Body of pancreas (tissue), 4 donors: Measurements from ENCODE around the gene VPS26B. TPM values are rescaled to one million over a fixed set of nuclear protein-coding genes. Genes with fewer than 3 reads are reported as not detected.

Experiments
- ATAC-seq: fragments of 150-250 bp; one replicate; pipeline ENCODE4 v1.9.1; 2016
- DNase-seq, 4 donors: peaks; one replicate each; pipeline ENCODE4 v3.0.0-alpha.2; 2019
- H3K27ac ChIP-seq, 4 donors: fragments of 200-600 bp; sonication (generic); 1 replicate in 3 of 4; 2 replicates in 1 of 4; pipeline versions ENCODE4 v1.5.1 to v1.6.1; 2016 to 2019; ENCODE audit warnings: mild to moderate bottlenecking in 1 of 4, mixed read lengths in 1 of 4, moderate library complexity in 1 of 4
- H3K27me3 ChIP-seq, 2 donors: fragments of 200-600 bp; sonication (generic); one replicate each; pipeline ENCODE4 v1.6.0; 2016; ENCODE audit warnings: mild to moderate bottlenecking in 1 of 2
- H3K36me3 ChIP-seq, 2 donors: fragments of 200-600 bp; sonication (generic); replicated peaks in 1 of 2; 2 replicates each; pipeline ENCODE4 v1.5.1; 2016; ENCODE audit warnings: low read depth in 2 of 2; ENCODE audit not compliant: insufficient read depth in 1 of 2
- H3K4me1 ChIP-seq: fragments of 200-600 bp; sonication (generic); one replicate; pipeline ENCODE4 v1.6.0; 2016
- H3K4me3 ChIP-seq, 2 donors: fragments of 200-600 bp; sonication (generic); 1 replicate in 1 of 2; 2 replicates in 1 of 2; pipeline ENCODE4 v1.5.1; 2016 to 2019
- H3K9me3 ChIP-seq, 3 donors: fragments of 200-600 bp; sonication (generic); 1 replicate in 2 of 3; 2 replicates in 1 of 3; pipeline ENCODE4 v1.5.1; 2016
- CTCF ChIP-seq, 7 experiments: fragments of 450-650 bp in 4 of 7; fragments of 200-600 bp in 3 of 7; sonication (generic) in 3 of 7; IDR thresholded peaks; one replicate each; pipeline ENCODE4 v1.5.1; 2016 to 2019; ENCODE audit warnings: antibody characterized with exemption in 7 of 7
- POLR2A ChIP-seq, 3 donors: fragments of 450-650 bp; IDR thresholded peaks; one replicate each; pipeline ENCODE4 v1.6.1; 2016; ENCODE audit warnings: antibody characterized with exemption in 3 of 3, mild to moderate bottlenecking in 2 of 3
- WGBS, 2 donors: methylation state at CpG; one replicate each; pipeline ENCODE4 v1.1.5; 2017; 5-methylcytosine and 5-hydroxymethylcytosine counted together
- intact Hi-C: fragments of 100-400 bp; cut with DNase I; formaldehyde crosslinking; loops from one replicate; pipeline ENCODE4 v1.15.1; 2023
- total RNA-seq, 2 donors: library from RNA; depleted of rRNA; stranded (reverse); fragments of >200 nt; gene quantifications; one replicate each; pipeline ENCODE4 v1.1.0, GENCODE V29; 2016

Gene VPS26B
- total RNA-seq, 2 donors from 2014 or later, result 23.7 to 34.8 TPM

- no peaks in the 10 kb centered on the region for H3K4me1 ChIP-seq
- intact Hi-C loops, result no loop called here
- no peak overlapping the region for H3K4me3 ChIP-seq
- H3K27ac ChIP-seq, result no peak overlapping the region
- peaks cover 0 to 15% of the 10 kb centered on the region in 2 donors for H3K36me3 ChIP-seq
- DNase-seq (peak in 1 of 4 donors; percentile 26), ATAC-seq (no peak)
- no peaks in the 10 kb centered on the region for H3K9me3 ChIP-seq
- H3K27me3 ChIP-seq, result no peaks in the 10 kb centered on the region
- TF ChIP-seq POLR2A (IDR thresholded peaks at IDR 0.05) (no peak), CTCF (IDR thresholded peaks at IDR 0.05) (no peak)
- WGBS, 2 donors, result 82% methylated on average over 4 of the region's 4 CpGs
These were observed 19.4 kb downstream of the VPS26B start for GRCh38 chr11:134243913-134244312.

GRCh38 chr11:134244593-134244992, 20.1 kb downstream of the VPS26B start:
- WGBS, 2 donors, result 55 to 56% methylated on average over 4 to 7 of the region's 7 CpGs
- intact Hi-C loops, result no loop called here

GRCh38 chr11:134245434-134245833, 21.0 kb downstream of the VPS26B start:
- H3K27ac ChIP-seq, result no peak overlapping the region
- DNase-seq (no peak), ATAC-seq (no peak)
- peaks cover 0 to 16% of the 10 kb centered on the region in 2 donors for H3K36me3 ChIP-seq
- H3K27me3 ChIP-seq, result no peaks in the 10 kb centered on the region
- no peaks in the 10 kb centered on the region for H3K9me3 ChIP-seq
- 93 to 95% methylated on average over 10 to 14 of the region's 14 CpGs for WGBS, 2 donors
- H3K4me3 ChIP-seq, result no peak overlapping the region
- intact Hi-C loops, result no loop called here
- no peak for TF ChIP-seq CTCF (IDR thresholded peaks at IDR 0.05)
- TF ChIP-seq POLR2A (IDR thresholded peaks at IDR 0.05), result no peak
- H3K4me1 ChIP-seq, result no peaks in the 10 kb centered on the region

More at GRCh38 chr11:134244593-134244992, 20.1 kb downstream of the VPS26B start:
- Histone ChIP-seq H3K9me3 (no peaks in the 10 kb centered on the region), H3K4me3 (no peak overlapping the region), H3K4me1 (no peaks in the 10 kb centered on the region), H3K36me3 (peaks cover 0 to 15% of the 10 kb centered on the region in 2 donors), H3K27ac (no peak overlapping the region), H3K27me3 (no peaks in the 10 kb centered on the region)
- DNase-seq (peak in 1 of 4 donors; percentile 16), ATAC-seq (peak; percentile 39)
- TF ChIP-seq POLR2A (IDR thresholded peaks at IDR 0.05) (no peak), CTCF (IDR thresholded peaks at IDR 0.05) (peak in 5 of 7 experiments; percentile 13 to 37 (median 32))

- DNase-seq (no peak), ATAC-seq (no peak)
- H3K9me3 ChIP-seq, result no peaks in the 10 kb centered on the region
- H3K27me3 ChIP-seq, result no peaks in the 10 kb centered on the region
- WGBS, 2 donors, result 88 to 96% methylated on average over 7 to 9 of the region's 11 CpGs
- intact Hi-C loops, result no loop called here
- no peaks in the 10 kb centered on the region for H3K4me1 ChIP-seq
- TF ChIP-seq POLR2A (IDR thresholded peaks at IDR 0.05) (no peak), CTCF (IDR thresholded peaks at IDR 0.05) (no peak)
- H3K27ac ChIP-seq, result no peak overlapping the region
- no peak overlapping the region for H3K4me3 ChIP-seq
- peaks cover 0 to 16% of the 10 kb centered on the region in 2 donors for H3K36me3 ChIP-seq
These were observed 21.6 kb downstream of the VPS26B start for GRCh38 chr11:134246100-134246499.

GRCh38 chr11:134246678-134247077, 22.2 kb downstream of the VPS26B start:
- H3K4me3 ChIP-seq, result no peak overlapping the region
- H3K36me3 ChIP-seq, result peaks cover 0 to 16% of the 10 kb centered on the region in 2 donors
- intact Hi-C loops, result no loop called here
- H3K4me1 ChIP-seq, result peaks cover under 1% of the 10 kb centered on the region
- 83 to 90% methylated on average over 4 of the region's 4 CpGs for WGBS, 2 donors
- no peaks in the 10 kb centered on the region for H3K27me3 ChIP-seq
- H3K9me3 ChIP-seq, result no peaks in the 10 kb centered on the region
- DNase-seq (no peak), ATAC-seq (no peak)
- H3K27ac ChIP-seq, result no peak overlapping the region
- TF ChIP-seq POLR2A (IDR thresholded peaks at IDR 0.05), result no peak
- TF ChIP-seq CTCF (IDR thresholded peaks at IDR 0.05), result no peak
